Measurements from ENCODE around the gene CD40.

GRCh38 chr20:46099491-46100287 is 18.4 kb upstream of the CD40 start:
- TF ChIP-seq, protein P1, sequence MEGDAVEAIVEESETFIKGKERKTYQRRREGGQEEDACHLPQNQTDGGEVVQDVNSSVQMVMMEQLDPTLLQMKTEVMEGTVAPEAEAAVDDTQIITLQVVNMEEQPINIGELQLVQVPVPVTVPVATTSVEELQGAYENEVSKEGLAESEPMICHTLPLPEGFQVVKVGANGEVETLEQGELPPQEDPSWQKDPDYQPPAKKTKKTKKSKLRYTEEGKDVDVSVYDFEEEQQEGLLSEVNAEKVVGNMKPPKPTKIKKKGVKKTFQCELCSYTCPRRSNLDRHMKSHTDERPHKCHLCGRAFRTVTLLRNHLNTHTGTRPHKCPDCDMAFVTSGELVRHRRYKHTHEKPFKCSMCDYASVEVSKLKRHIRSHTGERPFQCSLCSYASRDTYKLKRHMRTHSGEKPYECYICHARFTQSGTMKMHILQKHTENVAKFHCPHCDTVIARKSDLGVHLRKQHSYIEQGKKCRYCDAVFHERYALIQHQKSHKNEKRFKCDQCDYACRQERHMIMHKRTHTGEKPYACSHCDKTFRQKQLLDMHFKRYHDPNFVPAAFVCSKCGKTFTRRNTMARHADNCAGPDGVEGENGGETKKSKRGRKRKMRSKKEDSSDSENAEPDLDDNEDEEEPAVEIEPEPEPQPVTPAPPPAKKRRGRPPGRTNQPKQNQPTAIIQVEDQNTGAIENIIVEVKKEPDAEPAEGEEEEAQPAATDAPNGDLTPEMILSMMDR (IDR thresholded peaks at IDR 0.05), result no peak
- TF ChIP-seq POLR2A (IDR thresholded peaks at IDR 0.05), result no peak
